OCI-LY3 (cell line): ENCODE results near the gene IGFN1.
"Not testable (repeated sequence)": the region's sequence is repeated elsewhere in the genome, so short reads cannot be mapped to it uniquely, and the experiment has no call there.

ENCODE experiments used
- H2AFZ ChIP-seq: fragments of 200-600, 300-600 bp; shearing (Covaris generic); 2 replicates; pipeline ENCODE4 v1.6.0; 2014; ENCODE audit warnings: antibody characterized with exemption, low read depth, low read length
- H3K27ac ChIP-seq: fragments of 200-600, 300-600 bp; sonication (generic); 2 replicates; pipeline ENCODE4 v1.5.1; 2014; ENCODE audit warnings: mild to moderate bottlenecking, low read length, moderate library complexity, mixed read lengths
- H3K27me3 ChIP-seq: fragments of 200-600, 300-600 bp; sonication (generic); 2 replicates; pipeline ENCODE4 v1.6.1; 2014; ENCODE audit warnings: low read depth, low read length, mixed read lengths
- H3K36me3 ChIP-seq: fragments of 200-600, 300-600 bp; sonication (generic); replicated peaks from 2 replicates; pipeline ENCODE3; 2014; ENCODE audit warnings: low read depth, low read length, mixed read lengths
- H3K4me1 ChIP-seq: fragments of 300-600, 200-600 bp; sonication (generic); 2 replicates; pipeline ENCODE4 v1.6.1; 2014; ENCODE audit warnings: low read length, mixed read lengths
- H3K4me2 ChIP-seq: fragments of 200-600, 300-600 bp; sonication (generic); 2 replicates; pipeline ENCODE4 v1.6.1; 2014; ENCODE audit warnings: low read length, mixed read lengths
- H3K4me3 ChIP-seq: fragments of 300-600, 200-600 bp; sonication (generic); 2 replicates; pipeline ENCODE4 v1.5.1; 2014; ENCODE audit warnings: antibody characterized with exemption, mild to moderate bottlenecking, low read length, moderate library complexity
- H3K79me2 ChIP-seq: fragments of 300-600, 200-600 bp; shearing (Covaris generic); 2 replicates; pipeline ENCODE4 v1.6.1; 2014; ENCODE audit warnings: mild to moderate bottlenecking, low read length, mixed read lengths
- H3K9ac ChIP-seq: fragments of 300-600, 200-600 bp; shearing (Covaris generic); 2 replicates; pipeline ENCODE4 v1.6.0; 2014; ENCODE audit warnings: mild to moderate bottlenecking, low read length, moderate library complexity
- H3K9me3 ChIP-seq: fragments of 200-600, 300-600 bp; shearing (Covaris generic); 2 replicates; pipeline ENCODE4 v1.6.1; 2014; ENCODE audit warnings: low read length, mixed read lengths; ENCODE audit not compliant: insufficient read depth
- H4K20me1 ChIP-seq: fragments of 200-600, 300-600 bp; sonication (generic); 2 replicates; pipeline ENCODE4 v1.6.1; 2016; ENCODE audit warnings: low read length, mixed read lengths; ENCODE audit not compliant: insufficient read depth
- CTCF ChIP-seq: fragments of 200-600, 300-600 bp; sonication (generic); IDR thresholded peaks from 2 replicates; pipeline ENCODE4 v1.5.1; 2014; ENCODE audit warnings: antibody characterized with exemption, low read length, low read depth
- EZH2phosphoT487 ChIP-seq: fragments of 200-600 bp; shearing (Covaris generic); IDR thresholded peaks from 2 replicates; pipeline ENCODE4 v1.6.1; 2018; ENCODE audit warnings: antibody characterized with exemption, mixed run types, low read depth

IGFN1 gene

GRCh38 chr1:201156819-201157218 is 33.8 kb upstream of the IGFN1 start:
- Histone ChIP-seq H3K79me2 (peaks cover 8% of the 10 kb centered on the region), H3K4me1 (peaks cover 41% of the 10 kb centered on the region)

GRCh38 chr1:201157949-201158348 is 32.7 kb upstream of the IGFN1 start:
- H3K27me3 ChIP-seq: 0 out of 2 replicates have a peak, but pooled peaks cover 6% of the 10 kb centered on the region
- H3K36me3 ChIP-seq: peaks cover 1% of the 10 kb centered on the region
- no peak overlapping the region for H3K9ac ChIP-seq
- H3K79me2 ChIP-seq: peaks cover 8% of the 10 kb centered on the region
- no peaks in the 10 kb centered on the region for H4K20me1 ChIP-seq
- H3K27ac ChIP-seq: no peak overlapping the region
- peaks cover 35% of the 10 kb centered on the region for H3K4me1 ChIP-seq
- no peak overlapping the region for H3K4me2 ChIP-seq
- H3K9me3 ChIP-seq: peaks cover 4% of the 10 kb centered on the region; the same call in 1 of the 2 replicates
- H3K4me3 ChIP-seq: no peak overlapping the region
- TF ChIP-seq EZH2phosphoT487 (no peak), CTCF (no peak)
- H2AFZ ChIP-seq: no peak overlapping the region

More at GRCh38 chr1:201156819-201157218, 33.8 kb upstream of the IGFN1 start:
- H3K27me3 ChIP-seq: 0 out of 2 replicates have a peak, but pooled peaks cover 6% of the 10 kb centered on the region
- no peak overlapping the region for H2AFZ ChIP-seq
- H3K4me2 ChIP-seq: no peak overlapping the region
- H3K4me3 ChIP-seq: no peak overlapping the region
- H3K9me3 ChIP-seq: peaks cover 4% of the 10 kb centered on the region; the same call in 1 of the 2 replicates
- H4K20me1 ChIP-seq: no peaks in the 10 kb centered on the region
- no peak for TF ChIP-seq EZH2phosphoT487
- TF ChIP-seq CTCF: no peak
- H3K27ac ChIP-seq: no peak overlapping the region
- H3K36me3 ChIP-seq: peaks cover 10% of the 10 kb centered on the region
- H3K9ac ChIP-seq: no peak overlapping the region

GRCh38 chr1:201163036-201163435 is 27.6 kb upstream of the IGFN1 start:
- H2AFZ ChIP-seq, H3K27ac ChIP-seq, H4K20me1 ChIP-seq, H3K79me2 ChIP-seq, H3K27me3 ChIP-seq, H3K9me3 ChIP-seq, H3K9ac ChIP-seq, H3K4me3 ChIP-seq, H3K36me3 ChIP-seq, H3K4me2 ChIP-seq: not testable (repeated sequence)
- peaks cover 22% of the 10 kb centered on the region for H3K4me1 ChIP-seq

- no peak overlapping the region for H2AFZ ChIP-seq
- H3K36me3 ChIP-seq: no peaks in the 10 kb centered on the region
- H3K9me3 ChIP-seq: no peaks in the 10 kb centered on the region
- H3K4me1 ChIP-seq: peaks cover 22% of the 10 kb centered on the region
- H3K79me2 ChIP-seq: no peaks in the 10 kb centered on the region
- no peak overlapping the region for H3K4me2 ChIP-seq
- H3K27me3 ChIP-seq: 0 out of 2 replicates have a peak, but pooled peaks cover 3% of the 10 kb centered on the region
- no peaks in the 10 kb centered on the region for H4K20me1 ChIP-seq
- H3K9ac ChIP-seq: no peak overlapping the region
- TF ChIP-seq EZH2phosphoT487: no peak
- TF ChIP-seq CTCF: no peak
- H3K27ac ChIP-seq: no peak overlapping the region
- H3K4me3 ChIP-seq: no peak overlapping the region
Measured at GRCh38 chr1:201163707-201164106, 26.9 kb upstream of the IGFN1 start.

- no peak overlapping the region for H3K27ac ChIP-seq
Measured at GRCh38 chr1:201164645-201165044, 26.0 kb upstream of the IGFN1 start.

More at GRCh38 chr1:201164645-201165044, 26.0 kb upstream of the IGFN1 start:
- no peak overlapping the region for H3K9ac ChIP-seq
- peaks cover 24% of the 10 kb centered on the region for H3K4me1 ChIP-seq
- no peaks in the 10 kb centered on the region for H4K20me1 ChIP-seq
- no peaks in the 10 kb centered on the region for H3K36me3 ChIP-seq
- no peak for TF ChIP-seq CTCF
- TF ChIP-seq EZH2phosphoT487: no peak
- no peaks in the 10 kb centered on the region for H3K9me3 ChIP-seq
- no peaks in the 10 kb centered on the region for H3K79me2 ChIP-seq
- H3K4me2 ChIP-seq: no peak overlapping the region
- no peak overlapping the region for H2AFZ ChIP-seq
- H3K4me3 ChIP-seq: no peak overlapping the region
- H3K27me3 ChIP-seq: peaks cover 3% of the 10 kb centered on the region; the same call in 1 of the 2 replicates
